Panc1 (cell line): ENCODE results near the gene GPR158. TPM values are rescaled to one million over a fixed set of nuclear protein-coding genes. Genes with fewer than 3 reads are reported as not detected.

Source experiments
- ATAC-seq: fragments of 200-7000 bp; cut with Tn5 transposase; 2 replicates; pipeline ENCODE4 v1.9.1; 2020; ENCODE audit warnings: mild to moderate bottlenecking, moderate library complexity
- BruUV-seq: library from RNA; stranded (reverse); fragments of 400-500 nt; replicated peaks from 2 replicates; lab custom pipeline; 2021; lab: Mats Ljungman, UMichigan
- CTCF ChIA-PET: fragments of 300-600 bp; sonication (Branson Sonifier 250); formaldehyde crosslinking; loops from one replicate; lab custom pipeline; 2022; ENCODE audit warnings: antibody characterized with exemption; lab: Charles Lee
- POLR2A ChIA-PET: fragments of 300-600 bp; sonication (Branson Sonifier 250); formaldehyde crosslinking; loops from one replicate; lab custom pipeline; 2022; ENCODE audit warnings: antibody characterized with exemption; lab: Charles Lee
- DNase-seq: peaks from one replicate; pipeline ENCODE4 v3.0.0-alpha.2; 2010; ENCODE audit warnings: low read depth, low spot score
- H3K27ac ChIP-seq: 2 replicates; pipeline ENCODE4 v1.5.1; 2011; ENCODE audit warnings: mild to moderate bottlenecking, low read length, inconsistent platforms
- H3K27me3 ChIP-seq: fragments of 200-500 bp; sonication (Bioruptor generic); 2 replicates; pipeline ENCODE4 v1.6.0; 2014; ENCODE audit warnings: low read length, inconsistent platforms; ENCODE audit not compliant: control insufficient read depth, insufficient read depth
- H3K36me3 ChIP-seq: fragments of 200-500 bp; sonication (Bioruptor generic); 2 replicates; pipeline ENCODE4 v1.5.1; 2014; ENCODE audit warnings: inconsistent platforms, mild to moderate bottlenecking, low read length, moderate library complexity; ENCODE audit not compliant: control insufficient read depth, insufficient read depth
- H3K4me1 ChIP-seq: 2 replicates; pipeline ENCODE4 v1.5.1; 2011; ENCODE audit warnings: inconsistent platforms, mild to moderate bottlenecking, low read length, moderate library complexity; ENCODE audit not compliant: control insufficient read depth, insufficient read depth
- H3K4me3 ChIP-seq, 2 experiments: 2 replicates each; pipeline ENCODE4 v1.5.1; 2011 to 2012; ENCODE audit warnings: low read depth in 2 of 2, low read length in 2 of 2, mild to moderate bottlenecking in 2 of 2, inconsistent platforms in 1 of 2, moderate library complexity in 1 of 2
- H3K9me3 ChIP-seq: fragments of 200-500 bp; sonication (Bioruptor generic); 2 replicates; pipeline ENCODE4 v1.5.1; 2014; ENCODE audit warnings: low read depth, mild to moderate bottlenecking, inconsistent platforms, low read length, moderate library complexity; ENCODE audit not compliant: control insufficient read depth, insufficient read depth
- POLR2AphosphoS5 ChIP-seq: IDR thresholded peaks from 2 replicates; pipeline ENCODE4 v1.6.1; 2012; ENCODE audit warnings: mild to moderate bottlenecking, low read depth, low read length, moderate library complexity
- SIN3A ChIP-seq: IDR thresholded peaks from 2 replicates; pipeline ENCODE4 v1.6.1; 2012; ENCODE audit warnings: low read depth, mild to moderate bottlenecking, low read length, moderate library complexity, borderline replicate concordance; ENCODE audit not compliant: insufficient read depth
- TCF7L2 ChIP-seq: IDR thresholded peaks from 2 replicates; pipeline ENCODE4 v1.6.1; 2011; ENCODE audit warnings: mild to moderate bottlenecking, low read depth, low read length, inconsistent platforms
- in situ Hi-C: cut with HindIII; loops from 2 replicates; pipeline ENCODE4 v1.10.0; 2016; ENCODE audit warnings: low sequenced_read_pairs, low pct_unique_long_range_greater_than_20kb
- intact Hi-C: fragments of 100-400 bp; cut with micrococcal nuclease; formaldehyde crosslinking; loops from one replicate; pipeline ENCODE4 v1.10.0; 2022; ENCODE audit not compliant: unreplicated experiment
- total RNA-seq: library from RNA; stranded (reverse); gene quantifications from one replicate; pipeline ENCODE4 v1.2.1, GENCODE V29; 2021; ENCODE audit not compliant: unreplicated experiment
- TF ChIP-seq, protein P1 (sequence below): fragments of 450-650 bp; IDR thresholded peaks from 2 replicates; pipeline ENCODE4 v1.5.1; 2017; ENCODE audit warnings: mild to moderate bottlenecking
- TF ChIP-seq, protein P2 (sequence below), 2 experiments: IDR thresholded peaks; 2 replicates each; pipeline ENCODE4 v1.6.1; 2011 to 2012; ENCODE audit warnings: low read depth in 2 of 2, control low read depth in 1 of 2, low read length in 1 of 2, mild to moderate bottlenecking in 1 of 2, moderate library complexity in 1 of 2; ENCODE audit not compliant: insufficient read depth in 1 of 2

The GPR158 gene
- total RNA-seq, 1 experiment from 2014 or later, result 0.64 TPM

DNA sequence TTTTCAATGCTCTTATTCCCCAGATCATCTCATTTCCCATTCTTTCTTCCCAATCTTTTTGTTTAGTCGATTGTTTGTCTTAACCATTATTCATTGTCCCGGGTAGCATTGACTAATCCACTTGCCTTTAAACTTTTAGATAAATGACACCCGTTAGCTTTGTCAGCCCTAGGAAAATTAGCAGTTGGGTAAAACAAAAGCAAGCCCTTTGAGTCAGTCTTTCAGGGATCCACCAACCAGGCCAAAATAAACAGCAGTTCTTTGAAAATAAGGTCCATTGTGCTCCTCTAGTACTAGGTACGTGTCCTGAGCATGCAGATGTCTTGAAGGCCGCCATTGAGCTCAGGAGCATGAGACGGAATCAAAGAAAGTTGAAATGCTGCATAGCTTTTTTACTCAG is 389.6 kb downstream of the GPR158 start:
- Histone ChIP-seq H3K27ac (no peak overlapping the region), H3K4me3 (no peak overlapping the region), H3K4me1 (no peaks in the 10 kb centered on the region), H3K27me3 (no peaks in the 10 kb centered on the region), H3K9me3 (no peaks in the 10 kb centered on the region), H3K36me3 (no peaks in the 10 kb centered on the region)
- TF ChIP-seq TCF7L2 (no peak), POLR2AphosphoS5 (no peak)
- ChIA-PET POLR2A (no interaction called here), CTCF (no interaction called here)
- DNase-seq (no peak), ATAC-seq (no peak)
- no TSS peak for BruUV-seq
- in situ Hi-C loops (no loop called here), intact Hi-C loops (no loop called here)

DNA sequence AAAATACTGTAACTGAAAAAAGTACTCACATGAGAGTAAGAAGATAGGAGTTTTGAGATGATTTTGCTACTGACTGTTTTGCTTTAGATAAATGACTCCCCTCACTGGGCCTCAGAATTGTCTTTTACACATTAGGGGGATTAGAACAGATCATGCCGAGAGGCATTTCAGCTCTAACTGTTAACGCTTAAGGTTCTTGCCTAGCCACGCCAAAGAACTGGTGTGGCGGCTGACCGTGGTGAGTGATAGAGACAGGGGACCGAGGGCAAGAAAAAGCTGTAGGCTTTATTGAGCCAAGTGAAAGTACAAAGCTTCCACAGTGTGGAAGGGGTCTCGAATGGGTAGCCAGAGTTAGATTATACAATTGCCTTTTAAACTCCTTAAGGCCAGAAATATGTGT is 390.8 kb downstream of the GPR158 start:
- in situ Hi-C loops, result no loop called here
- Histone ChIP-seq H3K9me3 (no peaks in the 10 kb centered on the region), H3K27ac (no peak overlapping the region), H3K4me1 (no peaks in the 10 kb centered on the region), H3K36me3 (no peaks in the 10 kb centered on the region), H3K4me3 (no peak overlapping the region), H3K27me3 (no peaks in the 10 kb centered on the region)
- no peak for DNase-seq
- ATAC-seq, result no peak
- intact Hi-C loops, result no loop called here
- ChIA-PET POLR2A (no interaction called here), CTCF (no interaction called here)
- TF ChIP-seq, protein P1, sequence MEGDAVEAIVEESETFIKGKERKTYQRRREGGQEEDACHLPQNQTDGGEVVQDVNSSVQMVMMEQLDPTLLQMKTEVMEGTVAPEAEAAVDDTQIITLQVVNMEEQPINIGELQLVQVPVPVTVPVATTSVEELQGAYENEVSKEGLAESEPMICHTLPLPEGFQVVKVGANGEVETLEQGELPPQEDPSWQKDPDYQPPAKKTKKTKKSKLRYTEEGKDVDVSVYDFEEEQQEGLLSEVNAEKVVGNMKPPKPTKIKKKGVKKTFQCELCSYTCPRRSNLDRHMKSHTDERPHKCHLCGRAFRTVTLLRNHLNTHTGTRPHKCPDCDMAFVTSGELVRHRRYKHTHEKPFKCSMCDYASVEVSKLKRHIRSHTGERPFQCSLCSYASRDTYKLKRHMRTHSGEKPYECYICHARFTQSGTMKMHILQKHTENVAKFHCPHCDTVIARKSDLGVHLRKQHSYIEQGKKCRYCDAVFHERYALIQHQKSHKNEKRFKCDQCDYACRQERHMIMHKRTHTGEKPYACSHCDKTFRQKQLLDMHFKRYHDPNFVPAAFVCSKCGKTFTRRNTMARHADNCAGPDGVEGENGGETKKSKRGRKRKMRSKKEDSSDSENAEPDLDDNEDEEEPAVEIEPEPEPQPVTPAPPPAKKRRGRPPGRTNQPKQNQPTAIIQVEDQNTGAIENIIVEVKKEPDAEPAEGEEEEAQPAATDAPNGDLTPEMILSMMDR, result no peak
- TF ChIP-seq, protein P2, sequence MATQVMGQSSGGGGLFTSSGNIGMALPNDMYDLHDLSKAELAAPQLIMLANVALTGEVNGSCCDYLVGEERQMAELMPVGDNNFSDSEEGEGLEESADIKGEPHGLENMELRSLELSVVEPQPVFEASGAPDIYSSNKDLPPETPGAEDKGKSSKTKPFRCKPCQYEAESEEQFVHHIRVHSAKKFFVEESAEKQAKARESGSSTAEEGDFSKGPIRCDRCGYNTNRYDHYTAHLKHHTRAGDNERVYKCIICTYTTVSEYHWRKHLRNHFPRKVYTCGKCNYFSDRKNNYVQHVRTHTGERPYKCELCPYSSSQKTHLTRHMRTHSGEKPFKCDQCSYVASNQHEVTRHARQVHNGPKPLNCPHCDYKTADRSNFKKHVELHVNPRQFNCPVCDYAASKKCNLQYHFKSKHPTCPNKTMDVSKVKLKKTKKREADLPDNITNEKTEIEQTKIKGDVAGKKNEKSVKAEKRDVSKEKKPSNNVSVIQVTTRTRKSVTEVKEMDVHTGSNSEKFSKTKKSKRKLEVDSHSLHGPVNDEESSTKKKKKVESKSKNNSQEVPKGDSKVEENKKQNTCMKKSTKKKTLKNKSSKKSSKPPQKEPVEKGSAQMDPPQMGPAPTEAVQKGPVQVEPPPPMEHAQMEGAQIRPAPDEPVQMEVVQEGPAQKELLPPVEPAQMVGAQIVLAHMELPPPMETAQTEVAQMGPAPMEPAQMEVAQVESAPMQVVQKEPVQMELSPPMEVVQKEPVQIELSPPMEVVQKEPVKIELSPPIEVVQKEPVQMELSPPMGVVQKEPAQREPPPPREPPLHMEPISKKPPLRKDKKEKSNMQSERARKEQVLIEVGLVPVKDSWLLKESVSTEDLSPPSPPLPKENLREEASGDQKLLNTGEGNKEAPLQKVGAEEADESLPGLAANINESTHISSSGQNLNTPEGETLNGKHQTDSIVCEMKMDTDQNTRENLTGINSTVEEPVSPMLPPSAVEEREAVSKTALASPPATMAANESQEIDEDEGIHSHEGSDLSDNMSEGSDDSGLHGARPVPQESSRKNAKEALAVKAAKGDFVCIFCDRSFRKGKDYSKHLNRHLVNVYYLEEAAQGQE (IDR thresholded peaks at IDR 0.05; ENCODE audit: insufficient read depth in 1 of 2, low read depth in 2 of 2, low read length in 1 of 2), result no peak
- TF ChIP-seq SIN3A (no peak), POLR2AphosphoS5 (no peak), TCF7L2 (no peak)
- no TSS peak for BruUV-seq

DNA sequence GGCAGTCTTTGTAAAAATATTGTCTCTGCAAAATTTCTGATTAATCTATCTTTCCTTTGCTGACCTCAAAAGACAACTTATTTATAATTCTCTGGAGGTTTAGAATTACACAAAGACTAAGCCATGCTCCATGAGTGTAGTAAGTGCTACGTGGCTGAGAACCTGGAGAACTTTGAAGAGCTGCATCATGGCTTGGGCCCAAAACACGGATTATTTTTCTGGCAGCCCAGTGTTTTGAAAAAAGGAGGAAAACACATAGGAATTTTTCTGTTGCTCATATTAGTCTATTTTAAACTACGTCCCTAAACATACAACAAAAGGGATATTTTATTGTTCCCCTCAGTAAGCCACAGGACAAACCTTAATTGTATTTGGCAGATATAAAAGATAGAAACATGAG is 398.5 kb downstream of the GPR158 start:
- ATAC-seq, result no peak
- BruUV-seq, result no TSS peak
- Histone ChIP-seq H3K27me3 (no peaks in the 10 kb centered on the region), H3K9me3 (no peaks in the 10 kb centered on the region), H3K27ac (no peak overlapping the region), H3K4me3 (no peak overlapping the region), H3K36me3 (no peaks in the 10 kb centered on the region), H3K4me1 (no peaks in the 10 kb centered on the region)
- TF ChIP-seq SIN3A, result no peak
- TF ChIP-seq, protein P2 (IDR thresholded peaks at IDR 0.05; ENCODE audit: insufficient read depth in 1 of 2, low read depth in 2 of 2, low read length in 1 of 2), result no peak
- no peak for TF ChIP-seq POLR2AphosphoS5
- no peak for TF ChIP-seq TCF7L2
- in situ Hi-C loops, result no loop called here
- POLR2A ChIA-PET, result no interaction called here
- DNase-seq, result no peak
- CTCF ChIA-PET, result no interaction called here
- intact Hi-C loops, result no loop called here
